HG03575 (cell line): ENCODE measurements around the gene PTPRA.

Experiments used
- ATAC-seq: cut with Tn5 transposase; IDR thresholded peaks from one replicate; pipeline ENCODE4 v1.9.1; 2021; ENCODE audit not compliant: unreplicated experiment, insufficient number of reproducible peaks, low FRiP score; ENCODE audit errors: extremely low read depth

Gene PTPRA

GRCh38 chr20:3082955-3083952 lies 210.0 kb downstream of the PTPRA start:
- ATAC-seq = no peak

- no peak for ATAC-seq
Observed at GRCh38 chr20:3084283-3084985, 211.2 kb downstream of the PTPRA start, which contains the start of gene AVP. Gene AVP (minus strand): TSS chr20:3084724. CDS start chr20:3084674, 50 bp downstream.

GRCh38 chr20:3084986-3085360 lies 211.7 kb downstream of the PTPRA start:
- ATAC-seq = no peak

GRCh38 chr20:3085571-3086072 lies 212.3 kb downstream of the PTPRA start:
- no peak for ATAC-seq

- ATAC-seq = no peak
Observed at GRCh38 chr20:3088031-3088430, 214.8 kb downstream of the PTPRA start.
